Right lobe of liver (tissue), 4 donors: Measurements from ENCODE around the gene PPP2R5C.

Experiments used
- POLR2A ChIP-seq: fragments of 450-650 bp; IDR thresholded peaks from one replicate; pipeline ENCODE4 v1.6.1; 2017; ENCODE audit warnings: antibody characterized with exemption, mild to moderate bottlenecking
- TF ChIP-seq, protein P1 (sequence below), 4 donors: fragments of 200-600 bp in 3 of 4; fragments of 450-650 bp in 1 of 4; IDR thresholded peaks; one replicate each; pipeline versions ENCODE4 v1.5.1 to v1.8.0; 2016 to 2022; ENCODE audit warnings: antibody characterized with exemption in 4 of 4, mild to moderate bottlenecking in 2 of 4
- donor health status: DM: no; HTN: no; CAD: no.
- donor health status: DM: no; HTN: no; CAD: no.
- donor health status: DM: no; HTN: yes; CAD: no.

DNA sequence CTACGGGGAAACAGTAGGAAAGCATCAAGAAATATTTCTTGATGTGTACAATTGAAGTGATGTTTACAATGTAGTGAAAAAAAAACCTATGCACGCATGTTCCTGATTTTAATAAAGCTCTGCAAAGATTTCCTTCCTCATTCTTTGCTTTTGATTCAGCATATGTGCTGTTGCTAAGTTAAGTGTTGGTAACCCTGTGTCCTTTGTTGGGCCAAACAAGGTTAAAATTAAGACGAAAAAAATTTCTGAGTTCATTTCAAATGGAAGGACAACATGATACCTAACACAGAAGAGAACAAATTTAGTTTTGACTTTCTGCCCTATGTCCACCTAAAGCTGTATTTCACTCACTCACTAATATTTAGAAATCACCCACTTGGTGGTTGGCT, 62.8 kb downstream of the PPP2R5C start:
- TF ChIP-seq, protein P1, sequence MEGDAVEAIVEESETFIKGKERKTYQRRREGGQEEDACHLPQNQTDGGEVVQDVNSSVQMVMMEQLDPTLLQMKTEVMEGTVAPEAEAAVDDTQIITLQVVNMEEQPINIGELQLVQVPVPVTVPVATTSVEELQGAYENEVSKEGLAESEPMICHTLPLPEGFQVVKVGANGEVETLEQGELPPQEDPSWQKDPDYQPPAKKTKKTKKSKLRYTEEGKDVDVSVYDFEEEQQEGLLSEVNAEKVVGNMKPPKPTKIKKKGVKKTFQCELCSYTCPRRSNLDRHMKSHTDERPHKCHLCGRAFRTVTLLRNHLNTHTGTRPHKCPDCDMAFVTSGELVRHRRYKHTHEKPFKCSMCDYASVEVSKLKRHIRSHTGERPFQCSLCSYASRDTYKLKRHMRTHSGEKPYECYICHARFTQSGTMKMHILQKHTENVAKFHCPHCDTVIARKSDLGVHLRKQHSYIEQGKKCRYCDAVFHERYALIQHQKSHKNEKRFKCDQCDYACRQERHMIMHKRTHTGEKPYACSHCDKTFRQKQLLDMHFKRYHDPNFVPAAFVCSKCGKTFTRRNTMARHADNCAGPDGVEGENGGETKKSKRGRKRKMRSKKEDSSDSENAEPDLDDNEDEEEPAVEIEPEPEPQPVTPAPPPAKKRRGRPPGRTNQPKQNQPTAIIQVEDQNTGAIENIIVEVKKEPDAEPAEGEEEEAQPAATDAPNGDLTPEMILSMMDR (IDR thresholded peaks at IDR 0.05) = no peak
- no peak for TF ChIP-seq POLR2A
